K562 (cell line): ENCODE data around the gene CELA3B. TPM values are rescaled to one million over a fixed set of nuclear protein-coding genes. Genes with fewer than 3 reads are reported as not detected.

Experiments used
- CBX2 ChIP-seq: fragments of 200-600 bp; sonication (generic); IDR thresholded peaks from one replicate; pipeline ENCODE4 v1.6.1; 2012; ENCODE audit warnings: mild to moderate bottlenecking, low read length, inconsistent platforms; ENCODE audit not compliant: insufficient read depth, poor library complexity, severe bottlenecking
- FOXP4 ChIP-seq: sonication (generic); formaldehyde crosslinking; IDR thresholded peaks from 2 replicates; pipeline ENCODE4 v1.8.0; 2022; ENCODE audit warnings: mild to moderate bottlenecking, missing genetic modification reagents, borderline replicate concordance
- GATAD2B ChIP-seq: fragments of 450-650 bp; IDR thresholded peaks from 2 replicates; pipeline ENCODE4 v1.6.1; 2017; ENCODE audit warnings: mild to moderate bottlenecking, borderline replicate concordance
- GTF2A2 ChIP-seq: IDR thresholded peaks from 2 replicates; pipeline ENCODE4 v1.6.1; 2016; ENCODE audit warnings: mild to moderate bottlenecking, missing genetic modification characterization, missing compliant biosample characterization
- MEIS2 ChIP-seq: fragments of 450-650 bp; IDR thresholded peaks from 2 replicates; pipeline ENCODE4 v1.6.1; 2014; ENCODE audit warnings: mild to moderate bottlenecking; ENCODE audit not compliant: partially characterized antibody
- NEUROD1 ChIP-seq: fragments of 150-350 bp; IDR thresholded peaks from 2 replicates; pipeline ENCODE4 v1.6.1; 2014; ENCODE audit warnings: borderline replicate concordance, low read length, low read depth; ENCODE audit not compliant: partially characterized antibody
- NFXL1 ChIP-seq: fragments of 450-650 bp; formaldehyde crosslinking; IDR thresholded peaks from 2 replicates; pipeline ENCODE4 v1.4.0; 2021; ENCODE audit warnings: mild to moderate bottlenecking
- RFX5 ChIP-seq: IDR thresholded peaks from 2 replicates; pipeline ENCODE4 v1.6.1; 2011; ENCODE audit warnings: low read depth, mild to moderate bottlenecking, improper control_type of control experiment, low read length
- RREB1 ChIP-seq: fragments of 250-450 bp; sonication (Bioruptor Pico); IDR thresholded peaks from 2 replicates; pipeline ENCODE4 v1.4.0; 2020
- SOX6 ChIP-seq: fragments of 450-650 bp; IDR thresholded peaks from 2 replicates; pipeline ENCODE4 v1.6.1; 2014; ENCODE audit warnings: mild to moderate bottlenecking
- ZNF143 ChIP-seq: sonication (generic); formaldehyde crosslinking; IDR thresholded peaks from 2 replicates; pipeline ENCODE4 v1.9.0; 2022; ENCODE audit warnings: mild to moderate bottlenecking, missing genetic modification reagents
- ZNF280B ChIP-seq: fragments of 250-450 bp; sonication (Bioruptor Pico); IDR thresholded peaks from 2 replicates; pipeline ENCODE4 v1.5.1; 2021; ENCODE audit warnings: mild to moderate bottlenecking
- ZNF3 ChIP-seq: fragments of 250-450 bp; sonication (Bioruptor Pico); IDR thresholded peaks from 2 replicates; pipeline ENCODE4 v1.5.0; 2021; ENCODE audit warnings: mild to moderate bottlenecking, moderate library complexity
- ZNF766 ChIP-seq: fragments of 200-800 bp; sonication (Bioruptor generic); conservative IDR thresholded peaks from 2 replicates; pipeline ENCODE4 v1.6.1; 2016; ENCODE audit warnings: missing genetic modification characterization, missing compliant biosample characterization
- polyA plus RNA-seq, 8 experiments: library from polyadenylated mRNA; depleted of rRNA in 4 of 8; stranded (reverse) in 5 of 8; unstranded in 3 of 8; fragments of >200 nt; fragmentation: Nextera tagmentation in 2 of 8; fragmentation: Illumina TruSeq in 1 of 8; extraction: Ambion mirVana in 2 of 8; extraction: Trizol in 1 of 8; gene quantifications; 2 replicates each; pipeline versions ENCODE4 v1.2.1 to v1.2.3, GENCODE V29; 2011 to 2014; ENCODE audit warnings: inconsistent platforms in 1 of 8, missing spikeins in 1 of 8
- total RNA-seq, 7 experiments: library from RNA; depleted of rRNA in 6 of 7; stranded (reverse); fragments of >200 nt in 6 of 7; fragmentation: Illumina TruSeq in 2 of 7; extraction: Trizol in 2 of 7; gene quantifications; 2 replicates each; pipeline versions ENCODE4 v1.2.1 to v1.2.3, GENCODE V29; 2011 to 2021; ENCODE audit warnings: low replicate concordance in 1 of 7
- TF ChIP-seq, protein P1 (sequence below): fragments of 250-450 bp; sonication (Bioruptor Pico); IDR thresholded peaks from 2 replicates; pipeline ENCODE4 v1.9.0; 2021; ENCODE audit warnings: mild to moderate bottlenecking, inconsistent platforms

Gene CELA3B
- total and polyA plus RNA-seq, 9 of the 15 experiments (the other 6 are each of a cell fraction or from before 2014, with no cell fraction given): 3.1 TPM; not detected in 8

DNA sequence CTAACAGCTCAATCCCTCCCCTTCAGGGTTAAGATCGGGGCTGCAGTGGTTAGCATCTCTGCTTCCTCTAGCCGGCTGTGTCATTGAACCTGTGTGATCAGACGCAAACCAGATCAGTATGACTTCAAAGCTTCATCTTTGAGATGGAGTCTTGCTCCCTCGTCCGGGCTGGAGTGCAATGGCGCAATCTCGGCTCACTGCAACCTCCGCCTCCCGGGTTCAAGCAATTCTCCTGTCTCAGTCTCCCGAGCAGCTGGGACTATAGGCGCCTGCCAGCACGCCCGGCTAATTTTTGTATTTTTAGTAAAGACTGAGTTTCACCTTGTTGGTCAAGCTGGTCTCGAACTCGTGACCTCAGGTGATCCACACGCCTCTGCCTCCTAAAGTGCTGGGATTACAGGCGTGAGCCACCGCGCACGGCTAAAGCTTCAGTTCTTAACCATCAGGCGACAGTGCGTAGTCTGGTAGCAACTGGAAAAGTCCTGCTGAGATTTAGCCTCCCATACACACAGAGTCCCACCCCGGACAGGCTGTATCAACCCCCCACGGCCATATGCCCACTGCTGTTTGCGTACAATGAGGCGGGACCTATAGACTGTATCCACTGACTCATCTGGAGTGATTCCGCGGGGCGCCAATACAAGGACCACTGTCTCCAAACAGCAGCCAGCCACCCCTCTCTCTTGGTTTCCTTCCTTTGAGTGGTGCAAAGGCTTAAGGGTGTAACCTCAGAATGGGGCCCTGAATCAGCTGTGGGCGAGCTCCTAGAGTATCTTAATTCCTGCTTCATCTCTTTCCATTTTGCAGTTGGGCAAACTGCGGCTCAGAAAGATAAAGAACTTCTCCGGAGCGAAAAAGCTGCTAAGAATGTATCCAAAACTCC lies 47.9 kb downstream of the CELA3B start (continued):
- TF ChIP-seq FOXP4 (CRISPR knock-in tag) (no peak), RREB1 (CRISPR knock-in tag) (0 out of 2 replicates have a peak, but pooled peaks have one; percentile 30), ZNF766 (CRISPR knock-in tag) (no peak), MEIS2 (no peak), NEUROD1 (no peak), CBX2 (no peak), ZNF280B (CRISPR knock-in tag) (no peak), ZNF3 (CRISPR knock-in tag) (no peak), GTF2A2 (tag) (no peak), RFX5 (no peak), NFXL1 (CRISPR knock-in tag) (0 out of 2 replicates have a peak, but pooled peaks have one; percentile 37), ZNF143 (CRISPR knock-in tag) (no peak), GATAD2B (no peak), SOX6 (no peak)
- TF ChIP-seq, protein P1, sequence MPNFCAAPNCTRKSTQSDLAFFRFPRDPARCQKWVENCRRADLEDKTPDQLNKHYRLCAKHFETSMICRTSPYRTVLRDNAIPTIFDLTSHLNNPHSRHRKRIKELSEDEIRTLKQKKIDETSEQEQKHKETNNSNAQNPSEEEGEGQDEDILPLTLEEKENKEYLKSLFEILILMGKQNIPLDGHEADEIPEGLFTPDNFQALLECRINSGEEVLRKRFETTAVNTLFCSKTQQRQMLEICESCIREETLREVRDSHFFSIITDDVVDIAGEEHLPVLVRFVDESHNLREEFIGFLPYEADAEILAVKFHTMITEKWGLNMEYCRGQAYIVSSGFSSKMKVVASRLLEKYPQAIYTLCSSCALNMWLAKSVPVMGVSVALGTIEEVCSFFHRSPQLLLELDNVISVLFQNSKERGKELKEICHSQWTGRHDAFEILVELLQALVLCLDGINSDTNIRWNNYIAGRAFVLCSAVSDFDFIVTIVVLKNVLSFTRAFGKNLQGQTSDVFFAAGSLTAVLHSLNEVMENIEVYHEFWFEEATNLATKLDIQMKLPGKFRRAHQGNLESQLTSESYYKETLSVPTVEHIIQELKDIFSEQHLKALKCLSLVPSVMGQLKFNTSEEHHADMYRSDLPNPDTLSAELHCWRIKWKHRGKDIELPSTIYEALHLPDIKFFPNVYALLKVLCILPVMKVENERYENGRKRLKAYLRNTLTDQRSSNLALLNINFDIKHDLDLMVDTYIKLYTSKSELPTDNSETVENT: no peak
